ENCODE data around the gene KEL.

DNA sequence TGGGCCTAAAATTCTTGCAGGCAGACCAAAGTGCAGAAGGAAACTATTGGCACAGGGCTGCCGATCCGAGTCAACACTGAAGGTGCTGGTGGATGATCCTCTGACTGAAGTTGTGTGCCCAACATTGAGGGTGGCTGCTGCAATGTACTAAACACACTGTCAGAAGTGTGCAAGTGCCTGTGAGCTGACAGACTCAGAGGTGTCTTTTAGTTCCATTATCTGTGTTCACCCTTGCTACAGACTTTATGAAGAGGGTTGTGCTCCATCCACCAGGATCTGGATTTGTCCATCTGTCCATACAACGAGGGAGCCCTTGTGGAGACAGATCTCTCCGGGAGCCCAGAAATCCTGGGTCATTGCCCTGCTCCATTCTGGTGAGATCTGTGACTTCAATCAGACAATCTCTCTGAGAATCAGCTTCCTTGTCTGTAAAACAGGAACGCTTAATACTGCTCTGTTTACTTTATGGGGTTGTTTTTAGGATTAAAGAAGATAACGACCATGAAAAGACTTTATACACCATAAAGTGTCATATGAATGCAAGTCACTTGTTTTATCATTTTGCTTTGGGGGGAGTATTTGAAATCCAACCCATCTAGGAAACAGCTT, 67.1 kb downstream of the KEL start:
- no peak for TF ChIP-seq CTCF (conservative IDR thresholded peaks at IDR 0.05)
- TF ChIP-seq ZFX (IDR thresholded peaks at IDR 0.05): no peak
